RKO (cell line): ENCODE measurements around the gene SCYL1.

Source experiments
- DNase-seq: peaks from one replicate; pipeline ENCODE4 v3.0.0-alpha.2; 2016; ENCODE audit warnings: low spot score

SCYL1 gene

DNA sequence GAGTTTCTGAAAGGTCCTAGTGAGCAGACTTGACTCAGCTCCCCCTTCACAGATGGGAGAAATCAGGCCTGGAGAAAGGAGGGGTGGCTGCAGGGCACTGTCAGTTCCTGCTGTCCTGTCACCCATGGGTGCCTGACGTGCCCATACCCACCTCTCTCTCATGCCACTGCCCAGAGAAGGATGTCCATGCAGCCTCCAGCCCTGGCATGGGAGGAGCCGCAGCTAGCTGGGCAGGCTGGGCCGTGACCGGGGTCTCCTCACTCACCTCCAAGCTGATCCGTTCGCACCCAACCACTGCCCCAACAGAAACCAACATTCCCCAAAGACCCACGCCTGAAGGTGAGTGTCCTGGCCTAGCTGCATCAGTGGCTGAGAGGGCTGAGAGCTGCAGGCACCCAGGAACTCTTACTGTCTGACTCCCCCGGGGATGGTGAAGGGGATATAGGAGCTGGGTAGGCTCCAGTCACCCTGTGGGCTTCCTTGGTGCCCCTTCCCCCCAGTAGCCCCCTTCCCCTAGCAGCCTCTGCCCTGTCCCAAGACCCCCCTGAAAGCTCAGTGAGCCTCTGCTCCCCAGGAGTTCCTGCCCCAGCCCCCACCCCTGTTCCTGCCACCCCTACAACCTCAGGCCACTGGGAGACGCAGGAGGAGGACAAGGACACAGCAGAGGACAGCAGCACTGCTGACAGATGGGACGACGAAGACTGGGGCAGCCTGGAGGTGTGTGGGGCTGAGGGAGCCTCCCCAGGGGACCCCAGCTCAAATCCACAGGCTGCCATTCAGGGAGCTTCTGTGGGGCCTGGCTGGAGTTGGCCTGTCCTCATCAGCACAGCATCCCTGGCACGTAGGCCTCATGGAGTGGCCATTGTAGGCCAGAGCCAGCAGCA, 11.8 kb downstream of the SCYL1 start:
- no peak for DNase-seq

DNA sequence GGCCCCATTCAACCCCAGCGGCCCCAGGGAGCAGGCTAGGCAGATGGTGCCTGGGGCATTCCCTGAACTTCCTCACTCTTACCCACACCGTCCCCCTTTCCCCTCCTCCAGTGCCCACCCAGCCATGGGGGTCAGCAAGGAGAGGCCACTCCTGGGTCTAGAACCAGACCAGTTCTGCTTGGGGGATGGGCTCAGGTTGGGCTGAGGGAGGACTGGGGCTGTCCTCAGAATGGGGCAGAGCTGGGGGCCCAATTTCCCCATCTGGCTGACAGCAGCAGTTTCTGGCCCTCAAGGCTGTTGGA, 12.4 kb downstream of the SCYL1 start:
- no peak for DNase-seq

DNA sequence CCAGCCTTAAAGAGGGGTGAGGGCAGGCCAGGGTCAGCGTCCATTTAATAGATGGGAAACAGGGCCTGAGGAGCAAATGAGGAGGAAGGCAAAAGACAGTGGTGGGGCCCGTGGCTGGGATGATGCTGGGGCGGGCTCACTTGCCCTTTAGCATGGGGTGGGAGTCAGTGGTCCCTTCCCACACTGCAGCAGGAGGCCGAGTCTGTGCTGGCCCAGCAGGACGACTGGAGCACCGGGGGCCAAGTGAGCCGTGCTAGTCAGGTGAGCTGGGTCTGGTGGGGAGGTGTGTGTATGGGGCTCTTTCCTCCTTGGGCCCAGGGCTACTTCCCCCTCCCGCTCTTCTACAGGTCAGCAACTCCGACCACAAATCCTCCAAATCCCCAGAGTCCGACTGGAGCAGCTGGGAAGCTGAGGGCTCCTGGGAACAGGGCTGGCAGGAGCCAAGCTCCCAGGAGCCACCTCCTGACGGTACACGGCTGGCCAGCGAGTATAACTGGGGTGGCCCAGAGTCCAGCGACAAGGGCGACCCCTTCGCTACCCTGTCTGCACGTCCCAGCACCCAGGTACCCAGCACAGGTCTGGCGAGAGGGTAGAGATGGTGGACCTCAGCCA, 12.8 kb downstream of the SCYL1 start:
- DNase-seq = no peak

DNA sequence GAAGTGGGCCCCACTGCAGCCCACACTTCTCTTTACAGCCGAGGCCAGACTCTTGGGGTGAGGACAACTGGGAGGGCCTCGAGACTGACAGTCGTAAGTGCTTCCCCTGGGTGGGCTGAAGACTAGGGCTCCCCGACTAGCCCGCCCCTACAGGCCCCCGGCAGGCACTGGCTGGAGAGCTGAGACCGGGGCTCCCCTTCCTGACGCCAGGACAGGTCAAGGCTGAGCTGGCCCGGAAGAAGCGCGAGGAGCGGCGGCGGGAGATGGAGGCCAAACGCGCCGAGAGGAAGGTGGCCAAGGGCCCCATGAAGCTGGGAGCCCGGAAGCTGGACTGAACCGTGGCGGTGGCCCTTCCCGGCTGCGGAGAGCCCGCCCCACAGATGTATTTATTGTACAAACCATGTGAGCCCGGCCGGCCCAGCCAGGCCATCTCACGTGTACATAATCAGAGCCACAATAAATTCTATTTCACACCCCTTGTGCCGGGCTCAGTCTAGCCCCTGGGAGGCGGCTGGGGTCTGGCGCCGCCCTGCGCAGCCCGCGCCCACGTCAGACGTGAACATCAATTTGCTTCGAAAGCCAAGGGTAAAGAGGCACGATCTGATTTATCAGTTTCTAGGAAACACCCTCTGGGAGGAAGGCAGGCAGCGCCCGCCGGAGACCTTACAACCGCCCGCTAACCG, 13.5 kb downstream of the SCYL1 start:
- no peak for DNase-seq

DNA sequence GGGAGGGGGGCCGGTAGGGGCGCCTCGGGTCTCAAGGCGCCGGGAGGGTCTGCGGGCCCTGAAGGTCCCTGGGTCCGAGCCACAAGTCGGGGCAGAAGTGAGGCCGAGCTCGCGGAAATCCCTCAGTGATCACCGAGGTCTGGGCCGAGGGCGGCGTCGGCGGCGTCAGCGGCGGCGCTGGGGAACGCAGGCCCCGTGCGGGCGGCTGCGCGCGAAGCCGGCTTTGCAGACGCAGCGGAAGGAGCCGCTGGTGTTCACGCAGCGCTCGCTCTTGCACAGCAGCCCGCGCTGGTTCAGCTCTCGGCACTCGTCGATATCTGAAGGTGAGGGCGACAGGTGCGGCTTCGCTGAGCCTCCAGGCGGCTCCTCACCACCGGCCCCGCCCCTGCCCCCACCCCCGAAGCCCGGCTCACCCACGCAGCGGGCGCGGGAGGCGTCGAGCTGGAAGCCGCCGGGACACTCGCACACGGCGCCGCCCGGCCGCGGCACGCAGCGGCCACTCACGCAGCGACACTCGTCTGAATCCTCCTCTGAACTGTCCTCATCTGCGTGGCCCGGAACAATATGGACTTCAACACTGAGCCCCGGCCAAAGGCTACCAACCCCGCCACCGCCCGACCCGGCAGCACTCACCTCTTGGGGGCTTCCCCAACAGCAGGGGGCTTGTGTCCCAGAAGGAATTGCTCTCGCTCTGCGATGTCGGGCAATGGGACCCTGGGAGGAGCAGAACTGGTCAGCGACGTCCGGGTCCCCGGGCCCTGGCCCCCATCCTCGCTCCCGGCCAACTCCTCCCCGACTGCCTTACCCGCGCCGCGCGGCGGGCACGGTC, 14.2 kb downstream of the SCYL1 start:
- DNase-seq = peak; percentile 55

DNA sequence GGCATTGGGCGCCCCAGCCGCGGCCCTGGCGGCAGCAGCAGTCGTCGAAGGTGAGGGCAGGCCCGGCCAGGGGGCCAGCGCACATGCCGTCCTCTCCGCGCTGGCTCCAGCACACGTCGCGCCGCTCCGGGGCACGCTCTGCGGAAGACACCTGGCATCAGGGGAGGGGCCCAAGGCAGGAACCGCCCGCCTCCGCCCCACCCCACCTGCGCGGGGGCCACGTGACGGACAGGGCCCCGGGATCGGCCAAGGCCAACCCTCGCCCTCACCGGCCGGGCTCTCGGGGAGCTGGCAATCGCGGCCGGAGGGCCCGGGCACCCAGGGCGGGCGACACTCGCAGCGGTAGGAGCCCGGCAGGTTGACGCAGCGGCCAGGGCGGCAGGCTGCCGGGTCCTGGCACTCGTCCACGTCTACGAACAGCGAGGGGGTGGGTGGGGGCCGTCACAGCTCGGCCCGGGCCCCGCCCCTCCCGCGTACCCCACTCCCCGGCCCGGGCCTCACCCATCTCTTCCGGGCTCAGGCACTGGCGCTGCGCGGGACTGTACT, 14.9 kb downstream of the SCYL1 start:
- DNase-seq = peak; percentile 83

DNA sequence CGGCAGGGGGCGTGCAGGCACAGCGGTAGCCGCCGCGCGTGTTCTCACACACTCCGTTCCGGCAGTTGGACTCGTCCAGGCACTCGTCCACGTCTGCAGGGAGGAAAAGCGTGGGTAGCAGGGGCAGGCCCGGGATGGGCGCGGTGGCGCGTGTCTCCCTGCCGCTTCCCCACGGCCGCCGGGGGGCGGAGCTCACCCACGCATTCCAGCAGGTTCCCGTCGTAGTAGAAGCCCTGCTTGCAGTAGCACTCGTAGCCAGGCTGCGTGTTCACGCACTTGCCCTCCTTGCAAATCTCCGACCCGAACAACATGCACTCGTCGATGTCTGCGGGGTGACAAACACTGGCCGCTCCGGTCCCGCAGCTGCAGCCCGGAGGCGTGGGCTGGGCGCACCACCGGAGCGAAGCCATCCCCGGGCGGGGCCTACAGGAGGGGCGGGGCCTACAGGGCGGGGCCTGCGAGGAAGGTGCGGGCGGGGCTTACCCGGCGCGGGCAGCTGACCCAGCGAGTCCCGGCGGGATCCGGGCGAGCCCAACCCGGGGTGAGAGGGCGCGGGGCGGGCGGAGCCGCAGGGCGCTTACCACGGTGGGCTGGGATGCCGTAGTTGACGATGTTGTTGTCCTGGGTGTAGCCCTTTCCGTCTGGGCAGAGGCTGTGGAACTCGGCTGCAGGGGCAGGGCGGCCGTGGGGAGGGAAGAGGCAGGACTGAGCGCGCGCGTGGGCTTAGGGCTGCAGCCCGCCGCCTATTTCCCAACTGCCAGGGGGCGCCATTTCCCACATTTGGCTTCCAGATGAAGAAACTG, 15.6 kb downstream of the SCYL1 start:
- DNase-seq = peak; percentile 89

DNA sequence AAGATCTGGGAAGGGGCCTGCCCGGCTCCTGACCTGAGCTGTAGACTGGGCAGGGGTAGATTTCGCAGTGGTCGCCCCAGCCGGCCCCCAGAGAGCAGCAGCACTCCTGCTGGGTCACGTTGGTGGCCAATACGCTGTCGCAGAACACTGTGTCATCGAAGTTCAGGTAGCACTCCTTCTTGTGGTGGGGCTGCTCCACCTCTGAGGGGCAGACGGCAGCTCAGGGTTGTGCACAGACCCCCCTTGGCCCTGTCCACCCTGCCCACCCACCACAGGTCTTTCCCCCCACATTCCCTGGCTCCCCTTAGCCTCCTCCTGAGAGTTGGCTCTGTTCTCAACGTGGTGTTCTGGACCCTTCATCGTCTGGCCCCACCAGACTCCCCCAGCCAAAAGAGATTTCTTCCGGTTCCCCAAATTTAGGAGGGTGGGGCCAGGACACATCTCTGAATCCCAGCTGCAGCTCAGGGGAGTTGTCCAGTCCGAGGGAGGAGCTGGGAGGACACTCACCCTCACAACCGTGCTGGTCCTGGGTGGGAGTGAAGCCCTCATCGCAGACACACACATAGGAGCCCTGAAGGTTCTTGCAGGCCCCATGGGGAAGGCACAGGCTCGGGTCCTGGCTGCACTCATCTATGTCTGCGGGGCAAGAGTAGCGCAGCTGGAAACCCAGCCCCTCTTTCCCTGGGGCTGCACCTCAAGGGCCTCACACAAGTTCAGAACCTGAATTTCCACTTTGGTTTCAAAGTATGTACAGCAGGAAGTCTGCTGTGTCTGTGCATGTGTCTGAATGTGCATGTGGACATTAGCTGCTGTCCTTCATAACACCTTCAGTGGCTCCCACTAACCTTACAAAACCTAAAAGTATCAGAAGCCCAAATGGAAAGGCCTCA, 16.5 kb downstream of the SCYL1 start:
- no peak for DNase-seq

DNA sequence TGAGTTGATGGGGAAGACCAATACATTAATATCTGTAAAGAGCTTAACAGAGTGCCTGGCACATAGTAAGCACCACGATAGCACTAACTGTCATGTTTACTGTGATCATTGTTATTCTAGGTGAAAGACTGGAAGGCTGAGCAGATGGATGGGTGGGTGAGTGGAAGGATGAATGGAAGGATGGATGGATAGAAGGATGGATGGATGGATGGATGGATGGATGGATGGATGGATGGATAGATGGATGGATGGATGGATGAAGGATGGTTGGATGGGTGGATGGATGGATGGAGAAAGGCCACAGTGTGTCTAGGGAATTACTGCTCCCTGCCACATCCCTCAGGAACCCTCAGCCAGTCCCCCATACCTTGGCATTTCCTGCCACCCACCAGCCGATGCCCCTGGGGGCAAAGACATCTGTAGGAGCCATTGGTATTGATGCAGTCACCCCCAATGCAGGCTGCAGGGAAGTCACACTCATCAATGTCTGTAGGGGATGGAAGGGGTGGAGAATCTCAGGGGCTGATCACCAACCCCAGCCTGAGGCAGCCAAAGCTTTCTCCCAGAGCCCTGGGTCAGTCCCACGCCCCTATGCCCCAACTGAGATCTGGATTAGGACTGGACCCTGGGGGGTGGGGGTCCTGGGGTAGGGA, 18.0 kb downstream of the SCYL1 start:
- no peak for DNase-seq

DNA sequence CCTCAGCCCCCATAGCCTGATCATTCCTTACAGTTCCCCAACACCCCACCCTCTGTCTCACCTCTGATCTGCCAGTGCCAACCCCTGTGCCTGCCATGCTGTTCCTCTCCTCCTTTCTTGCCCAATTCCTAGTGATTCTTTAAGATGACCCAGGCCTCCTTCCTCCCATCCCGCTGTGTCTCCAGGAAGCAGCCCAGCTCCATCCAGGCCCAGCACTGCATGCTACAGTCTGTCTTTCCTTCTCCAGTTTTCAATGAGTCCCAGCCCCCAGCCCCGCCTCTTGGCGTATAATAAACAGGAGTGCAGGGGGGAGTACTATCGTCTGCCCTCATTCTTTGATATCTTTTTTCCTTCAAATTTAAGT, 21.0 kb downstream of the SCYL1 start:
- no peak for DNase-seq

DNA sequence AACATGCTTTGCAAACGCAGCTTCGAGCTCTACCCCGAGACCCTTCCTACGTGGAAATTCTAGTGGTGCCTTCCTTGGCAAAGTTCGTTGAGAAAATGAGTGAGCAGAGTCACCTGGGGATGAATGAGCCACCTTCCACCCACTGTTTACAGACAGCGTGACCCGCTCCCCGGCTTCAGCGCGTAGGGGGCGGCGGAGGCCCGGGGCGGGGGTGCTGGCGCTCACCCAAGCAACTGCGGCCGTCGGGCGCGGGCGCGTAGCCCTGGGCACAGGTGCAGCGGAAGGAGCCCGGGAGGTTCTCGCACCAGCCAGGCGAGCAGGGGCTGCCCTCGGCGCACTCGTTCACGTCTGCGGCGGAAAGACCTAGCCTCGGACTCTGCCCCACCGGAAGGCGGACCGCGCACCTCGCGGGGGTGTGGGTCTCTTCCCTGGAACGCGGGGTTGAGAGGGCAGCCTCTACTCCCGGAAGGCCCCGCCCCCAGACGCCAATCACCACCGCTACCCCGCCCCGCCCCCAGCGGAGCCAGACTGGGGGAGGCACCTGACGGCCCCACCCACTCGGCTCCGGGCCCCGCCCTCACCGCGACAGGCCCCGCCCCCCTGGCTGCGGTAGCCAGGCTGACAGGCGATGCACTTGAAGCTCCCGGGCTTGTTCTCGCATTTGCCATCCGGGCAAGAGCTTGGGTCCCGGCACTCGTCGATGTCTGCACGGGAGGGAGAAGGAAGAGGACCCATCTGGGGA, 21.5 kb downstream of the SCYL1 start:
- peak; percentile 66 for DNase-seq

DNA sequence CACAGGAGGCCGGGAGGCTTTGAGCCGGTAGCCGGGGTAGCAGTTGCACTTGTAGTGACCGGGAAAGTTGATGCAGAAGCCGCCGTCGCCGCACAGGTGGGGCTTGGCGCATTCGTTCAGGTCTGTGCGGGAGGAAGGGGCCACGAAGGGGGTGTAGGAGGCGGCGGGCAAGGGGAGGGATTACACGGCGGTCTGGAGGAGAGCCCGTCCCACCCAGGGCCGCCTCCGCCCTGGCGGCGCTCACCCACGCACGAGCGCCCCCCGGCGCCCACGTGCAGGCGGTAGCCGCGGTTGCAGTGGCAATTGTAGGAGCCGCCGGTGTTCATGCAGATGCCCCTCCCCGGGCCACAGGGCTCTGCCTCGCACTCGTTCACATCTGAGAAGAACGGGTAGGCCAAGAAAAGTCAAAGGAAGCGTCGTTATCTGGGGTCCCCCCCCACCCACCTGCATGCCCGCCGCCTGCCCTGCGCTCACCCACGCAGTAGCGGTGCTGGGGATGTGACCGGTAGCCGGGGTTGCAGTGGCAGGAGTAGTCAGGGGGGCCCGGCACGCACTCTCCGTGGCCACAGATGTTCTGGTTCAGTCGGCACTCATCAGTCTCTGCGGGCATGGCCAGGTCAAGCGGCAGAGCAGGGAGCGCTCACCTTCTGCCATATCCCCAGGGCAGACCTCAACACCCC, 22.7 kb downstream of the SCYL1 start:
- DNase-seq = no peak

DNA sequence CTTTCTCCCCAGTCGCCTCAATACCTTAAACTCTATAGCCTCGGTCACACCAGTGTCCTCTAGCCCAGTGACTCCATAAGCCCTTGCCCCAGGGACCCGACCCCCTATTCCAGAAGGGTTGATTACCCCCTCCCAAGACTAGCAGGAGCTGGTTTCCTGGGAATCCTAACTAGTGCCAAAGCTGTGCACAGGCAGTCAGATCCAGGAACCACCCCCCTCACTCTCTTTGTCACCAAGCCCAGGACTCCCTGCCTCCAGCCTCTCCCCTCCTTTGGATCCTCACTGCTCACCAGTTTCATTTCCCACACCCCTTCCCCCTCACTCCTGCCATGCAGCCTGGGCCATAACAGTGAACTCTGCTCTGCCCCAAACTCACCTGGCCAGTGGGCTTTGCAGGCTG, 23.5 kb downstream of the SCYL1 start:
- DNase-seq = no peak

DNA sequence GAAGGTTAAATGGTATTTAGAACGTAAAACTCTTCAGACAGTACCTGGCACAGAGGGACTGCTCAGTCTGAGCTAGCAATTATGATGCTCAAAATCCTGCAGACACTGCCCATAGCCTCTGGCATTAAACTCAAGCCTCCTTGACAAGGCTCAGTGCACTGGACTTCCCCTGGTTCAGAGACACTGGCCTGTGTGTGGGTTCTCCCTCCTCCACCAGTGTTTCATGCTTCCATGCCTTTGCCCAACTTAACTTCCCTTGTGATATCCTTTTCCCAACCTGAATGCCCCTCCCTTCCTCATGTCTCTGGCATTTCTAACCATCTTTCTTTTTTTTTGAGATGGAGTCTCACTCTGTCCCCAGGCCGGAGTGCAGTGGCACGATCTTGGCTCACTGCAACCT, 24.2 kb downstream of the SCYL1 start:
- no peak for DNase-seq

DNA sequence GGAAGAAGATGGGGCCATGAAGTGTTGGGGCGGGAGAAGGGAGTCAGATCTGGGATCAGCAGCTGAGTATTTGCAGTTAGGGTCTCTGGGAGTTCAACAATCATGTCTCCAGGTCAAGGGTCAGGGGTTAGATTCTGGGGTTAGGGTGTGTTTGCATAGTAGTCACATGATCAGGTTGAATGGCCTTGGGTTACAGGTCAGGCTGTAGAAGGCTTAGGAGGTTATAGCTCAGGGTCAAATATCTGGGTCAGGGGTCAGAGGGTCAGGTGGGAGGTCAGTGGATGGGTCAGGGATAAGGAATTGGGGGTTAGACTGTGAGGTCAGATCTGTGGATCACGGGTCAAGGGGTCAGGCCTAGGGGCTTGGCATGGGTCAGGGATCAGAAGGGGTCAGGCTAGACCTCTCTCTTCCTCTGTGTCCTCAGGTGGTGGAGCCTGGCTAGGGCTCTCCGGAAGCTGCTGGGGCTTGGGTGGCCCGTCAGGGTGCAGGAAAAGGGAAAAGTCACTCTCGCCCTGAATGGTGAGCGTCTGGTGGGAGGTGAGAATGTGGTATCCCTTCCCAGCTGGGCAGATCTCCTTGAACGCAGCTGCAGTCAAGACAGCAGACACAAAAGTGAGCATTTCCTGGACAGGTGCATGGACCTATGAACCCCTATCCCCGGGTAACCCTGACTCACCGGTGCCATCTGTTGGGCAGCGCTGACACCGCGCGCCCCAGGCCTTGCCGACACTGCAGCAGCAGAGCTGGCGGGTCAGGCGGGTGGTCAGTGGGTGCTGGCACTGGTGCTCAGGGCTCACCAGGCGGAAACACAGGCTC, 26.9 kb downstream of the SCYL1 start:
- DNase-seq = peak; percentile 54

DNA sequence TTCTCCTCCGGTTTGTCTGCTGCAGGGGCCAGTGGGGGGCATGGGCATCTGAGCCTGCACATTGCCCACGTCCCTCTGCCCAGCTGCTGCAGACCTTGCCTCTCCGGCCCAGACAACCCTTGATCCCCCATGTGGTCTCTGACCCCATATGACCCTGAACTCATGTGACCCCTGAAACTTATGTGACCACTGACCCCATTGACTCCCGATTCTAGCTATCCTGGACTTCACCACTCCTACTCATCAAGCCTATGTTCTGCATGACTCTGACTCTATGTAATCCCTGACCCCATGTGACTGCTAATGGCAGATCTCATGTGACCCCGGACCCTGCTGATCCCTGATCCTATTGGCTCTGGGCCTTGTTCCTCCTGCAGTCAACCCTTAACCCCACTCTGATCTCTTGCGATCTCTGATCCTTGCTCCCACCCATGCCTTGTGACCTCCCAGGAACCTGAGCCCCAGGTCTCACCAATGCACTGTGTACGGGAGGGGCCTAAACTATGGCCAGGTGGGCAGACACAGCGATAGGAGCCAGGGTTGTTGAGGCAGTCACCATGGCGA, 27.6 kb downstream of the SCYL1 start:
- no peak for DNase-seq

DNA sequence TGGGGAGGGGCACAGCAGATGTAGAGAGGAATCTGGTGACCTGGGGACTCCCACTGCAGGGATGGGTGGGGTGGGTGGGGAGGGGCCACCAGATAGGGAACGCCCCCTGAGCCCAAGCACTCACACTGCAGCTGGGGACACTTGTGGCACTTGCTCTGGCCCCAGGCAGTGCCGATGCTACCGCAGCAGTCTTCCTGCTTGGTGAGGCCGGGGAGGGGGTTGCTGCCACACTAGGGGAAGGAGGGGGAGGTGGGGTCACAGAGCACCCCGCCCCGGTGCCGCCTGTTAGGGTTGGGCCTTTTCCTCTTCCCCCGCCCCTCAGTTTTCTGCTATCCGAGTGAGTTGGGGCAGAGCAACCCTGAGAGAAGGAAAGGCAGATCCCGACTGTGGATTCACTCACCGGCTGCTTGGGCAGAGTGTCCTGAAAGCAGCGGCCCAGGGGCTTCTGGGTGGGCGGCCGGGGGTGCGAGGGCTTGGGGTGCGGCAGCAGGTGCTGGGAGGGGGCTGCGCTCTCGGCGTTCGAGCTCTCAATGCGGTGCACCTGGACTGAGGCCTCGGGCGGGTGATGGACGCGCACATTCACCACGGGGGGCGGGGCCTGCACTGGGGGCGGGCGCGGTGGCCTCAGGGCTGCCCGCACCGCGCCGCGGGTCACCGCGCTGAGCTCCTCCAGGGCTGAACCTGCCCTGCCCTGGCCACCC, 28.6 kb downstream of the SCYL1 start:
- no peak for DNase-seq
